ENCODE results near the gene GBX1.

GBX1 gene

GRCh38 chr7:151209588-151209987, 42.1 kb upstream of the GBX1 start:
- TF ChIP-seq CTCF (IDR thresholded peaks at IDR 0.05; ENCODE audit: insufficient read depth, missing control alignments) = no peak
- DNase-seq (ENCODE audit: insufficient read length, low spot score) (no peak), FAIRE-seq (no peak)

GRCh38 chr7:151208253-151208862, 40.9 kb upstream of the GBX1 start:
- FAIRE-seq (no peak), DNase-seq (ENCODE audit: insufficient read length, low spot score) (no peak)
- TF ChIP-seq CTCF (IDR thresholded peaks at IDR 0.05; ENCODE audit: insufficient read depth, missing control alignments) = no peak

- FAIRE-seq = no peak
- no peak for DNase-seq (ENCODE audit: insufficient read length, low spot score)
- no peak for TF ChIP-seq CTCF (IDR thresholded peaks at IDR 0.05; ENCODE audit: insufficient read depth, missing control alignments)
Observed at GRCh38 chr7:151207804-151208203, 40.3 kb upstream of the GBX1 start.

- FAIRE-seq = no peak
- no peak for TF ChIP-seq CTCF (IDR thresholded peaks at IDR 0.05; ENCODE audit: insufficient read depth, missing control alignments)
- DNase-seq (ENCODE audit: insufficient read length, low spot score) = no peak
Observed at GRCh38 chr7:151207315-151207714, 39.8 kb upstream of the GBX1 start.

- no peak for TF ChIP-seq CTCF (IDR thresholded peaks at IDR 0.05; ENCODE audit: insufficient read depth, missing control alignments)
- no peak for FAIRE-seq
- no peak for DNase-seq (ENCODE audit: insufficient read length, low spot score)
Observed at GRCh38 chr7:151206914-151207313, 39.4 kb upstream of the GBX1 start.

- TF ChIP-seq CTCF (IDR thresholded peaks at IDR 0.05; ENCODE audit: insufficient read depth, missing control alignments) = no peak
- FAIRE-seq (no peak), DNase-seq (ENCODE audit: insufficient read length, low spot score) (no peak)
Observed at GRCh38 chr7:151205730-151206129, 38.2 kb upstream of the GBX1 start.

- no peak for FAIRE-seq
- TF ChIP-seq CTCF (IDR thresholded peaks at IDR 0.05; ENCODE audit: insufficient read depth, missing control alignments) = no peak
- DNase-seq (ENCODE audit: insufficient read length, low spot score) = no peak
Observed at GRCh38 chr7:151204383-151205032, 37.0 kb upstream of the GBX1 start.

Data from D721Med (cell line).